Suprapubic skin (tissue), 4 donors: ENCODE data around the gene COL8A2. TPM values are rescaled to one million over a fixed set of nuclear protein-coding genes. Genes with fewer than 3 reads are reported as not detected.

Experiments
- DNase-seq, 2 donors: peaks; one replicate each; pipeline ENCODE4 v3.0.0-alpha.2; 2019; ENCODE audit warnings: low spot score in 2 of 2
- H3K27ac ChIP-seq: fragments of 200-600 bp; sonication (generic); one replicate; pipeline ENCODE4 v1.5.1; 2019
- H3K27me3 ChIP-seq: fragments of 200-600 bp; sonication (generic); one replicate; pipeline ENCODE4 v1.5.1; 2019
- H3K36me3 ChIP-seq: fragments of 200-600 bp; sonication (generic); one replicate; pipeline ENCODE4 v1.5.1; 2019
- H3K4me1 ChIP-seq: fragments of 200-600 bp; sonication (generic); one replicate; pipeline ENCODE4 v1.5.1; 2019
- H3K4me3 ChIP-seq: fragments of 200-600 bp; sonication (generic); one replicate; pipeline ENCODE4 v1.5.1; 2019; ENCODE audit warnings: mild to moderate bottlenecking
- H3K9me3 ChIP-seq: fragments of 200-600 bp; sonication (generic); one replicate; pipeline ENCODE4 v1.5.1; 2019
- CTCF ChIP-seq, 2 donors: fragments of 200-600 bp in 1 of 2; fragments of 450-650 bp in 1 of 2; sonication (generic) in 1 of 2; IDR thresholded peaks; one replicate each; pipeline ENCODE4 v1.5.1; 2016 to 2019; ENCODE audit warnings: antibody characterized with exemption in 2 of 2, mild to moderate bottlenecking in 1 of 2, moderate library complexity in 1 of 2
- EP300 ChIP-seq: sonication (generic); formaldehyde crosslinking; IDR thresholded peaks from one replicate; pipeline ENCODE4 v1.6.1; 2017; ENCODE audit warnings: antibody characterized with exemption
- POLR2A ChIP-seq, 2 donors: fragments of 450-650 bp; IDR thresholded peaks; one replicate each; pipeline ENCODE4 v1.6.1; 2017; ENCODE audit warnings: antibody characterized with exemption in 2 of 2, mild to moderate bottlenecking in 2 of 2, moderate library complexity in 2 of 2
- POLR2AphosphoS5 ChIP-seq, 3 donors: sonication (generic); formaldehyde crosslinking; IDR thresholded peaks; one replicate each; pipeline ENCODE4 v1.6.1; 2017; ENCODE audit warnings: antibody characterized with exemption in 3 of 3
- WGBS: methylation state at CpG from one replicate; pipeline ENCODE4 v1.1.5; 2018; 5-methylcytosine and 5-hydroxymethylcytosine counted together
- total RNA-seq, 4 donors: library from RNA; depleted of rRNA; stranded (reverse); fragments of >200 nt; gene quantifications; one replicate each; pipeline ENCODE4 v1.1.0, GENCODE V29; 2016

COL8A2 gene
- total RNA-seq, 4 donors from 2014 or later: 4.9 to 5.6 (median 5.2) TPM

GRCh38 chr1:36100376-36100775, 24.6 kb downstream of the COL8A2 start:
- peaks cover 8% of the 10 kb centered on the region for H3K4me1 ChIP-seq
- H3K4me3 ChIP-seq: no peak overlapping the region
- TF ChIP-seq EP300 (no peak), POLR2A (IDR thresholded peaks at IDR 0.05) (no peak), POLR2AphosphoS5 (IDR thresholded peaks at IDR 0.05) (no peak), CTCF (IDR thresholded peaks at IDR 0.05) (no peak)
- no peak overlapping the region for H3K27ac ChIP-seq
- no peaks in the 10 kb centered on the region for H3K27me3 ChIP-seq
- WGBS: 61% methylated on average over 6 of the region's 6 CpGs
- no peak for DNase-seq
- peaks cover 4% of the 10 kb centered on the region for H3K36me3 ChIP-seq
- no peaks in the 10 kb centered on the region for H3K9me3 ChIP-seq

- H3K36me3 ChIP-seq: peaks cover 4% of the 10 kb centered on the region
- no peaks in the 10 kb centered on the region for H3K27me3 ChIP-seq
- H3K4me3 ChIP-seq: no peak overlapping the region
- no peak for TF ChIP-seq EP300
- TF ChIP-seq CTCF (IDR thresholded peaks at IDR 0.05): peak; percentile 73 to 75
- no peak for TF ChIP-seq POLR2A (IDR thresholded peaks at IDR 0.05)
- no peaks in the 10 kb centered on the region for H3K9me3 ChIP-seq
- WGBS: 25% methylated on average over 15 of the region's 18 CpGs
- no peak overlapping the region for H3K27ac ChIP-seq
- peaks cover 9% of the 10 kb centered on the region for H3K4me1 ChIP-seq
- DNase-seq: peak; percentile 71 to 85
Measured at GRCh38 chr1:36099681-36100341, 25.2 kb downstream of the COL8A2 start.

GRCh38 chr1:36098650-36099365, 26.2 kb downstream of the COL8A2 start:
- H3K9me3 ChIP-seq: no peaks in the 10 kb centered on the region
- 80% methylated on average over 2 of the region's 13 CpGs for WGBS
- H3K4me1 ChIP-seq: peaks cover 18% of the 10 kb centered on the region
- H3K27ac ChIP-seq: no peak overlapping the region
- H3K4me3 ChIP-seq: no peak overlapping the region
- no peak for DNase-seq
- H3K27me3 ChIP-seq: no peaks in the 10 kb centered on the region
- H3K36me3 ChIP-seq: peaks cover 8% of the 10 kb centered on the region
- TF ChIP-seq CTCF (IDR thresholded peaks at IDR 0.05) (no peak), POLR2AphosphoS5 (IDR thresholded peaks at IDR 0.05) (no peak), EP300 (no peak), POLR2A (IDR thresholded peaks at IDR 0.05) (no peak)

GRCh38 chr1:36097693-36098585, 27.1 kb downstream of the COL8A2 start:
- Histone ChIP-seq H3K36me3 (peaks cover 17% of the 10 kb centered on the region), H3K4me3 (no peak overlapping the region), H3K27ac (no peak overlapping the region), H3K27me3 (no peaks in the 10 kb centered on the region), H3K4me1 (peaks cover 26% of the 10 kb centered on the region), H3K9me3 (no peaks in the 10 kb centered on the region)
- 93% methylated on average over 21 of the region's 33 CpGs for WGBS
- TF ChIP-seq EP300 (no peak), POLR2AphosphoS5 (IDR thresholded peaks at IDR 0.05) (no peak), POLR2A (IDR thresholded peaks at IDR 0.05) (no peak), CTCF (IDR thresholded peaks at IDR 0.05) (no peak)
- peak in 1 of 2 donors; percentile 65 for DNase-seq
